Measurements from ENCODE around the gene KLHDC8A.
"Not testable (repeated sequence)": the region's sequence is repeated elsewhere in the genome, so short reads cannot be mapped to it uniquely, and the experiment has no call there.

GRCh38 chr1:205406252-205406651 lies 49.5 kb upstream of the KLHDC8A start:
- TF ChIP-seq CTCF, POLR2A (IDR thresholded peaks at IDR 0.05): not testable (repeated sequence)
